AG09309 (cell line): ENCODE results near the gene PRKD2.

Source experiments
- DNase-seq: peaks from one replicate; pipeline ENCODE4 v3.0.0-alpha.2; 2010; ENCODE audit warnings: low read depth
- H3K4me3 ChIP-seq: 2 replicates; pipeline ENCODE4 v1.5.1; 2011; ENCODE audit warnings: mild to moderate bottlenecking, low read depth, low read length, moderate library complexity; ENCODE audit not compliant: control insufficient read depth
- TF ChIP-seq, protein P1 (sequence below): IDR thresholded peaks from 2 replicates; pipeline ENCODE4 v1.5.1; 2011; ENCODE audit warnings: mild to moderate bottlenecking, low read depth, low read length, inconsistent platforms; ENCODE audit not compliant: insufficient read depth, control insufficient read depth; ENCODE audit errors: missing control alignments

PRKD2 gene

DNA sequence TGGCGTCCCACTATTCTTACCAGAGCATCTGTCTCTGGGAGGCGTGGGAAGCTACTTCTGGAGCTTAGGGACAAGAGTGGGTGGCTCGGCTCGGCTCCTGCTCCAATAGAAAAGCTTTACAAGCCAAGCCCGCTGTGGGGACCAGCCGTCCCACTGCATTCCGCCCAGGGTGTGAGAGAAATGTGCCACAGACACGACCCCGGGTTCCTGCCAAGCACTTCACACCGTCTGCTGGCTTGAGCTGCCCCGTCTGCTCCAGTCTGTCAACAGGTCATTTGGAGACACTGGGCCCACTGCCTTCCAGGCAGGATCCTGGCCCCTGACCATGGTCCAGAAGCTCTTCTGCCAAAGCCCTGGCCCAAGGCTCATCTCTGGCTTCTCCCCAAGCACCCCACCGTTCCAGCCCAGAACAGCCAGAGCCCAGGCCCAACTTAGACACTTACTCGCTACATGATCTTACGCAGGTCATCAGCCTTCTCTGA, 22.4 kb upstream of the PRKD2 start:
- TF ChIP-seq, protein P1, sequence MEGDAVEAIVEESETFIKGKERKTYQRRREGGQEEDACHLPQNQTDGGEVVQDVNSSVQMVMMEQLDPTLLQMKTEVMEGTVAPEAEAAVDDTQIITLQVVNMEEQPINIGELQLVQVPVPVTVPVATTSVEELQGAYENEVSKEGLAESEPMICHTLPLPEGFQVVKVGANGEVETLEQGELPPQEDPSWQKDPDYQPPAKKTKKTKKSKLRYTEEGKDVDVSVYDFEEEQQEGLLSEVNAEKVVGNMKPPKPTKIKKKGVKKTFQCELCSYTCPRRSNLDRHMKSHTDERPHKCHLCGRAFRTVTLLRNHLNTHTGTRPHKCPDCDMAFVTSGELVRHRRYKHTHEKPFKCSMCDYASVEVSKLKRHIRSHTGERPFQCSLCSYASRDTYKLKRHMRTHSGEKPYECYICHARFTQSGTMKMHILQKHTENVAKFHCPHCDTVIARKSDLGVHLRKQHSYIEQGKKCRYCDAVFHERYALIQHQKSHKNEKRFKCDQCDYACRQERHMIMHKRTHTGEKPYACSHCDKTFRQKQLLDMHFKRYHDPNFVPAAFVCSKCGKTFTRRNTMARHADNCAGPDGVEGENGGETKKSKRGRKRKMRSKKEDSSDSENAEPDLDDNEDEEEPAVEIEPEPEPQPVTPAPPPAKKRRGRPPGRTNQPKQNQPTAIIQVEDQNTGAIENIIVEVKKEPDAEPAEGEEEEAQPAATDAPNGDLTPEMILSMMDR: no peak
- H3K4me3 ChIP-seq: no peak overlapping the region
- no peak for DNase-seq

DNA sequence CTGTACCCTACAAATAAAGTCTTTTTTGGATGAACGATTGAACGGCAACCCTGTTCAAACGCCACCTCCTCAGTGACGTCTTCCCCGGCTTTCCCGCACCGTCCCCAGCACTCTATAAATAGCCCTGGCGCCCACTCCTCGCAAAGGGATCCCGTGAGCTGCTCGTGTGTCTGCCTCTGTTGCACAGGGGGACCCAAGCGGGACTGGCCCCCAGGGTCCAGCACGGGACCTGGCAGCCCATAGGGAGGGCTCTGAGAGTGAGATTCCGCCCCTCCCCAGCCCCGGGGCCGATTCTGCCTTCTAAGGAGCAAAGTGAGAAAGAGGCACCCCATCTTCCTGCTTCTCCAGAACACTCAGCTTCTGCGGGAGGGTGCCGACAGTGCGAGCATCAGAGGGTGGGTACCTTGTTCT, 20.9 kb upstream of the PRKD2 start:
- DNase-seq: no peak
- H3K4me3 ChIP-seq: no peak overlapping the region
- TF ChIP-seq, protein P1: no peak

DNA sequence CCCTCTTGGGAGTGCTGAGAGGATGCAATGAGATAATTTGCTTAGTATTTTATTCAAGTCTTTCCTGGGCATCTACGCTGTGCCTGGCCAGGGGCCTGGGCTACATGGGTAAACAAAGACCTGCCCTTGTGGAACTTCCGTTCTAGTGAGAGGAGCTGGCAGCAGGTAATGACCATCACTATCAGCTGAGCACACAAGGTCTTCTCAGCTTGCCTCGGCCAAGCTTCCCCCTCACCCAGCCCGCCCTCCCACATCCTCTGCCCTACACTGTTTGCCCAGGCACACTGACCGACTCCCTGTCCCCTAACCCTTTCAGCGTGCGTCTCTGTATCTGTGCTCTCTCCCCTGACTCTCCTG, 20.4 kb upstream of the PRKD2 start:
- DNase-seq: no peak
- TF ChIP-seq, protein P1: no peak
- H3K4me3 ChIP-seq: no peak overlapping the region

DNA sequence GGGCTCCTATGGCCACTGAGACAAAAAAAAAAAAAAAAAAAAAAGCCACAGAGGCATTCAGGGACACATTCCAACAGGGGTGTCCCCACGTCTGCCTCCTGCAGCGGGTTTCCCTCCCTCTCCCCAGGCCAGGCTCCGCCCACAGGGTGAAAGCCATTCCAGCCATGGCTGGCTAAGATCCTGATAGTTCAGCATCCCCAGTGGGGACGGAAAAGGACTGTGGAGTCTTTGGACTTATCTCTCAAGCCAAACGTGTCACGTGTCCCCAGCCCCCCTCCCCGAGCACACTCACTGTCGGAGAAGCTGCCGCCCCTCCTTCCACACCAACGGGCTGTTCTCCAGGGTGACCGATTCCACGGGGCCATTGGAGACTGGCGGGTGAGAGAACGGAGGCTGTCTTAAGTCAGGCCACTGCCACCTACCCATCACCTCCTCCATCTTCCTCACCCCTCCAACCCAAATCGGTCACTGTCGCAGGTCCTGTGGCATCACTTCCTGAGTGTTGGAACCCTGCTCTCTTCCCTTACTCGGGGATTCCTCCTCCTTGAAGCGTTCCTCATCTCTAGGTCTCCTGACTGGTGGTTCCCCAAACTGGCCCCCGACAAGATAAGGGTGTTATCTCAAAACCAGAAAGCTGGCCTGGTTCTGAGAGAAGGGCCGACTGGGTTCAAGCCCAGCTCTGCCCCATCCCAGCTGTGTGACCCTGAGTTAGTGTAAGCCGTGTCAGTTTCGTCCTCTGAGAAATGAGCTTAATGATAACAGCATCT, 19.8 kb upstream of the PRKD2 start:
- TF ChIP-seq, protein P1: no peak
- H3K4me3 ChIP-seq: no peak overlapping the region
- no peak for DNase-seq

DNA sequence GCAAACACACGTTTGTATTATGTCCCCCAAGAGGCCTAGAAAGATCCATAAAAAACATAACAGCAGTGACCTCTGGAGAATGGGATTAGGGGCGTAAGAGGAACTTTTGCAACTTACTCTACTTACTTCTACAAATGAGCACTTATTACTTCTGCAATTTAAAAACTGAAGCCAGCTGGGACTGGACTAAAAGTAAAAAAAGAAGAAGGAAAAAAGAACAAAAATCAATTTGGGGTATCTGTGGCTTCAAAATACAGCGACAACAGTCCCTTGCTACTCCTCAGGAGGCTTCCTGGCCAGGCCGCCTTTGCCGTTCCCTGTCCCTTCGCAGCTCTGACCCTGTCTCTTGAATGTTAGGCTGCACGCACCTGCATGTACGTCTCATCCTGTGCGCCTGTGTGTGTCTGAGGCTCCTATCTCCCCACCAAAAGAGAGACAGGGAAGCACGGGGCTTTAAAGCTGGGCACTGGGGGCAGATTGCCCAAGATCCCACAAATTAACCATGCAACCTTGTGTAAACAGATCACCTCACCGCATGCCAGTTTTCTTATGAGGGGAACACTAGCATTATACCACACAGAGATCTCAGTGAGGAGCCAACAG, 16.9 kb upstream of the PRKD2 start:
- DNase-seq: no peak
- TF ChIP-seq, protein P1: no peak
- H3K4me3 ChIP-seq: no peak overlapping the region

DNA sequence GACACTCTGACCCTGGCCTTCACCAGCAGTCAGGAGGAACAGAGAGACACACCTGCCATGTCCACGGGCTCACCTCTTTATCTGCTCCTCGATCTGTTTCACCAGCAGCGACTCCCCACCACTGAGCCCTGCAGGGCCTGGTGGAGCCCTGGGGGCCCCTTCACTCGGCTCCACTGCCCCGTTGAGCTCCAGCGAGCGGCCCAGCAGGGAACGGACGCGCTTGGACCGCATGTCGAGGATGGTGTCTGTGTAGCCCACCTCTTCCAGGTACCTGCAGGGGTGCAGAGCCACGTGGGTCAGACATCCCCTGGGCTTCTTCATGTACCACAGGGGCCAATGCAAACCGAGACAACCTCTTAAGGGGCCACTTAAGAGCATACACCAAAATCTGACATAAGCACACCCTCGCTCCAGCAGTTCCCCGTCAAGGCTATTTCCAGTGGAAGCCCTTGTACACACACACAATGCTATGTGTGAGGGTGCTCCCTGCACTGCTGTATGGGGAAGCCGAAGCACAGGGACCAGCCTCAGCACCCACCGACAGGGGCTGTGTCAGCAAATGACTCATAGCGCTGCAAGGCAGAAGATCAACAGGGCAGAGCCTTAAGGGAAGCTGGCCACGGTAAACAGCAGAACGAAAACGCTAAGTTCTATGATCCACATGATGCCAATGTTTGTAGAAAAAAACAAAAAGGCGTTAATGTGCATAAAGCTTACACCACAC, 16.2 kb upstream of the PRKD2 start:
- no peak for DNase-seq
- TF ChIP-seq, protein P1: no peak
- H3K4me3 ChIP-seq: no peak overlapping the region
